ENCODE measurements around the gene NDUFAF7. TPM values are rescaled to one million over a fixed set of nuclear protein-coding genes. Genes with fewer than 3 reads are reported as not detected.
"Not testable (repeated sequence)": the region's sequence is repeated elsewhere in the genome, so short reads cannot be mapped to it uniquely, and the experiment has no call there.

The NDUFAF7 gene
- total RNA-seq, 1 experiment from 2014 or later = 21.0 TPM

- no peak for DNase-seq (ENCODE audit: extremely low read depth, low read depth)
Observed at GRCh38 chr2:37274359-37274965, 43.0 kb downstream of the NDUFAF7 start.

GRCh38 chr2:37276291-37276690 is 44.8 kb downstream of the NDUFAF7 start:
- no peak for DNase-seq (ENCODE audit: extremely low read depth, low read depth)

- no peak for DNase-seq (ENCODE audit: extremely low read depth, low read depth)
Observed at GRCh38 chr2:37281916-37282315, 50.5 kb downstream of the NDUFAF7 start.

- DNase-seq (ENCODE audit: extremely low read depth, low read depth) = no peak
Observed at GRCh38 chr2:37282746-37283145, 51.3 kb downstream of the NDUFAF7 start.

- DNase-seq (ENCODE audit: extremely low read depth, low read depth) = no peak
Observed at GRCh38 chr2:37283207-37283606, 51.7 kb downstream of the NDUFAF7 start.

GRCh38 chr2:37284381-37284780 is 52.9 kb downstream of the NDUFAF7 start:
- no peak for DNase-seq (ENCODE audit: extremely low read depth, low read depth)

DNA sequence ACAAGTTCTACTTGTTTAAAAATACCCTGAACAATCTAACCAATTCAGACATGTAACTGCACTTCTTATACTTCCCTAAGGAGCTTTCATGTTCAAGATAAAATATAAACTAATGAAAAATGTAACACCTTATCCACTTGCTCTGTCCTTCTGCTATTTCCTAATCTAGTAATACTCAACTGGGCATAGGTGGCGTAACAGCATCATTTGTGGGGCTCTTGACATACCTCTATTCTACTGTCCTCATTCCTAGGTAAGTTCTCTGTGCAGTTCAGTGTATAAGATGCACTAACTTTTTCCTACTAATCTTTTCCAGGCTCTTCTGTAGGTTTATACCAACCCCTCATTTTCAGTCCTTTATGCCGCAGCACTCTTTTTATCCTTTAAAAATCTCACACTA is 56.5 kb downstream of the NDUFAF7 start:
- DNase-seq (ENCODE audit: extremely low read depth, low read depth) = peak; percentile 21

- DNase-seq (ENCODE audit: extremely low read depth, low read depth) = no peak
Observed at GRCh38 chr2:37291680-37292079, 60.2 kb downstream of the NDUFAF7 start.

GRCh38 chr2:37294858-37295257 is 63.4 kb downstream of the NDUFAF7 start:
- DNase-seq (ENCODE audit: extremely low read depth, low read depth) = not testable (repeated sequence)

DNA sequence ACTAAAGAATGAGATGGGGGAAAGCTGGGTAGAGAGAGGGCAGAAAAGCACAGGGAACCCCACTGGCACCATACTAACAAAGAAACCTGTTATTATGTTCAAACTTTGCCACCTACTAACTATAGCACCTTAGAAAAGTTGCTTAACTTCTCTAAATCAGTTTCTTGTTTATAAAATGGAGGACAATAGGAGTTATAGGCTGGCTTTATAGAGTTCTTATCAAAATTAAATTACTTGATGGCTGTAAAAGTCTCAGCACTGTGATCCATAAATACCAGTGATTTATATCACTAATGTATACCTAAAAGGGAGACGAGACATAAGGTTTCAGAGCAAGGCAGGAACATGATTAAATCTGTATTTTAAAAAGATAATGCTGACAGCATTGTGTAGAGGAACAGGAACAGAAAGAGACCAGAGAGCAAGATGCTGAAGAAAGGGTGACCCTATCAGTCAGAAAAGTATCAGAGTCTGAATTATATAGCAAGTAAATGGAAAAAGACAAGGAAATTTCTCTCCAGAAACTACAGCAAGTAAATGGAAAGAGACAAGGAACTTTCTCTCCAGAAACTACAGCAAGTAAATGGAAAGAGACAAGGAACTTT is 64.1 kb downstream of the NDUFAF7 start:
- no peak for DNase-seq (ENCODE audit: extremely low read depth, low read depth)

DNA sequence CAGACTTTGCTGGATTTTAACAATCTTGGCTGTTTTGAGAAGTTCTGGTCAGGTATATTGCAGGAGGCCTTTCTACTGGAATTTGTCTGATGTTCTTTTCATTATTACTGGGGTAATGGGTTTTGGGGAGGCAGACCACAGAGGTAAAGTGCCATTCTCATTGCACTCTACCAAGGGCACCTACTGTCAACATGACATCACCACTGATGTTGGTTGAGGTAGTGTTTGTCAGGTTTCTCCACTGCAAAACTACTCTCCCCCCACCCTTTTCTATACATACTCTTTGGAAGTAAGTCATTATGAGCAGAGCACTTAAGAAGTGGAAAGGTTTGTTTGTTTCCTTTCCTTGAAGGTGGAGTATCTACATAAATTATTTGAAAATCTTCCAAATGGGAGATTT is 66.2 kb downstream of the NDUFAF7 start:
- no peak for DNase-seq (ENCODE audit: extremely low read depth, low read depth)

Other genes with a start within 250 kb of the NDUFAF7 start
- 14.2 and 16.9 TPM in 2 replicates for gene HEATR5B, start 147.3 kb upstream of the NDUFAF7 start, total RNA-seq (2014; rRNA removed; shearing (Covaris generic))
- gene GPATCH11, start 147.1 kb upstream of the NDUFAF7 start, total RNA-seq (2014; rRNA removed; shearing (Covaris generic)) = 11.3 TPM in 2 replicates
- gene EIF2AK2, start 74.7 kb upstream of the NDUFAF7 start, total RNA-seq (2014; rRNA removed; shearing (Covaris generic)) = 28.4 and 31.8 TPM in 2 replicates
- gene SULT6B1, start 43.0 kb upstream of the NDUFAF7 start, total RNA-seq (2014; rRNA removed; shearing (Covaris generic)) = not detected in 2 replicates
- gene CEBPZOS, start 35.2 kb upstream of the NDUFAF7 start, total RNA-seq (2014; rRNA removed; shearing (Covaris generic)) = 61.2 and 69.0 TPM in 2 replicates
- gene CEBPZ, start 62 bp upstream of the NDUFAF7 start, total RNA-seq (2014; rRNA removed; shearing (Covaris generic)) = 68.6 and 70.5 TPM in 2 replicates
- gene PRKD3, start 93.2 kb downstream of the NDUFAF7 start, total RNA-seq (2014; rRNA removed; shearing (Covaris generic)) = 54.8 and 56.1 TPM in 2 replicates
- gene QPCT, start 113.0 kb downstream of the NDUFAF7 start, total RNA-seq (2014; rRNA removed; shearing (Covaris generic)) = 311 and 322 TPM in 2 replicates